Prostate gland (tissue), 2 donors: Measurements from ENCODE around the gene GNG13. TPM values are rescaled to one million over a fixed set of nuclear protein-coding genes. Genes with fewer than 3 reads are reported as not detected.

ENCODE experiments used
- DNase-seq: peaks from one replicate; pipeline ENCODE4 v3.0.0-alpha.2; 2019; ENCODE audit warnings: low spot score
- H3K27ac ChIP-seq, 2 donors: fragments of 200-600 bp; sonication (generic); 2 replicates each; pipeline ENCODE4 v1.5.1; 2017 to 2019
- H3K27me3 ChIP-seq: fragments of 200-600 bp; sonication (generic); replicated peaks from 2 replicates; pipeline ENCODE4 v1.5.1; 2019; ENCODE audit not compliant: insufficient read depth
- H3K36me3 ChIP-seq, 2 donors: fragments of 200-600 bp; sonication (generic); 1 replicate in 1 of 2; 2 replicates in 1 of 2; pipeline versions ENCODE4 v1.5.1 to v1.8.1; 2017 to 2019
- H3K4me1 ChIP-seq: fragments of 200-600 bp; sonication (generic); replicated peaks from 2 replicates; pipeline ENCODE4 v1.5.1; 2019
- H3K4me3 ChIP-seq, 2 donors: fragments of 200-600 bp; sonication (generic); 2 replicates each; pipeline ENCODE4 v1.5.1; 2017 to 2019
- H3K9me3 ChIP-seq: fragments of 200-600 bp; sonication (generic); 2 replicates; pipeline ENCODE4 v1.5.1; 2017
- CTCF ChIP-seq, 4 experiments: fragments of 200-600 bp in 2 of 4; fragments of 450-650 bp in 2 of 4; sonication (generic) in 2 of 4; IDR thresholded peaks; 1 replicate in 3 of 4; 2 replicates in 1 of 4; pipeline ENCODE4 v1.5.1; 2016 to 2019; ENCODE audit warnings: antibody characterized with exemption in 4 of 4, mild to moderate bottlenecking in 2 of 4, moderate library complexity in 2 of 4
- POLR2A ChIP-seq: fragments of 450-650 bp; IDR thresholded peaks from one replicate; pipeline ENCODE4 v1.6.1; 2016; ENCODE audit warnings: antibody characterized with exemption, mild to moderate bottlenecking
- POLR2AphosphoS5 ChIP-seq: sonication (generic); formaldehyde crosslinking; IDR thresholded peaks from one replicate; pipeline ENCODE4 v1.6.1; 2017; ENCODE audit warnings: antibody characterized with exemption
- WGBS: methylation state at CpG from one replicate; pipeline ENCODE4 v1.1.5; 2018; 5-methylcytosine and 5-hydroxymethylcytosine counted together
- intact Hi-C: fragments of 100-400 bp; cut with DNase I; formaldehyde crosslinking; loops from one replicate; pipeline ENCODE4 v1.14.2; 2022
- total RNA-seq, 2 donors: library from RNA; depleted of rRNA; stranded (reverse); fragments of >200 nt; gene quantifications; one replicate each; pipeline ENCODE4 v1.1.0, GENCODE V29; 2016

GNG13 gene
- total RNA-seq, 2 donors from 2014 or later: not detected

GRCh38 chr16:844638-845350 is 44.3 kb upstream of the GNG13 start:
- Histone ChIP-seq H3K4me3 (no peak overlapping the region), H3K27ac (no peak overlapping the region), H3K27me3 (no peaks in the 10 kb centered on the region), H3K9me3 (no peaks in the 10 kb centered on the region), H3K36me3 (no peaks in the 10 kb centered on the region), H3K4me1 (no peaks in the 10 kb centered on the region)
- DNase-seq: no peak
- intact Hi-C loops: no loop called here
- 86% methylated on average over 45 of the region's 48 CpGs for WGBS
- TF ChIP-seq POLR2A (no peak), POLR2AphosphoS5 (no peak), CTCF (IDR thresholded peaks at IDR 0.05) (no peak)

GRCh38 chr16:843771-844170 is 43.2 kb upstream of the GNG13 start:
- Histone ChIP-seq H3K36me3 (no peaks in the 10 kb centered on the region), H3K27me3 (no peaks in the 10 kb centered on the region), H3K9me3 (no peaks in the 10 kb centered on the region), H3K4me3 (no peak overlapping the region), H3K27ac (no peak overlapping the region), H3K4me1 (no peaks in the 10 kb centered on the region)
- WGBS: 87% methylated on average over 20 of the region's 20 CpGs
- no peak for TF ChIP-seq POLR2A
- TF ChIP-seq CTCF (IDR thresholded peaks at IDR 0.05): no peak
- no peak for TF ChIP-seq POLR2AphosphoS5
- DNase-seq: no peak
- intact Hi-C loops: no loop called here

- TF ChIP-seq POLR2A (no peak), CTCF (IDR thresholded peaks at IDR 0.05) (no peak), POLR2AphosphoS5 (no peak)
- H3K27ac ChIP-seq: no peak overlapping the region
- no peaks in the 10 kb centered on the region for H3K4me1 ChIP-seq
- H3K36me3 ChIP-seq: no peaks in the 10 kb centered on the region
- DNase-seq: no peak
- H3K9me3 ChIP-seq: no peaks in the 10 kb centered on the region
- intact Hi-C loops: no loop called here
- H3K4me3 ChIP-seq: no peak overlapping the region
- no peaks in the 10 kb centered on the region for H3K27me3 ChIP-seq
- WGBS: 82% methylated on average over 33 of the region's 33 CpGs
These were observed 42.4 kb upstream of the GNG13 start for GRCh38 chr16:842711-843560.

- Histone ChIP-seq H3K27me3 (no peaks in the 10 kb centered on the region), H3K9me3 (no peaks in the 10 kb centered on the region), H3K4me1 (no peaks in the 10 kb centered on the region), H3K4me3 (no peak overlapping the region), H3K27ac (no peak overlapping the region), H3K36me3 (no peaks in the 10 kb centered on the region)
- TF ChIP-seq POLR2AphosphoS5 (no peak), CTCF (IDR thresholded peaks at IDR 0.05) (no peak), POLR2A (no peak)
- DNase-seq: no peak
- intact Hi-C loops: no loop called here
- 34% methylated on average over 19 of the region's 19 CpGs for WGBS
These were observed 41.5 kb upstream of the GNG13 start for GRCh38 chr16:842061-842476.
